ENCODE data around the gene FHIT.
"Not testable (repeated sequence)": the region's sequence is repeated elsewhere in the genome, so short reads cannot be mapped to it uniquely, and the experiment has no call there.

The FHIT gene

DNA sequence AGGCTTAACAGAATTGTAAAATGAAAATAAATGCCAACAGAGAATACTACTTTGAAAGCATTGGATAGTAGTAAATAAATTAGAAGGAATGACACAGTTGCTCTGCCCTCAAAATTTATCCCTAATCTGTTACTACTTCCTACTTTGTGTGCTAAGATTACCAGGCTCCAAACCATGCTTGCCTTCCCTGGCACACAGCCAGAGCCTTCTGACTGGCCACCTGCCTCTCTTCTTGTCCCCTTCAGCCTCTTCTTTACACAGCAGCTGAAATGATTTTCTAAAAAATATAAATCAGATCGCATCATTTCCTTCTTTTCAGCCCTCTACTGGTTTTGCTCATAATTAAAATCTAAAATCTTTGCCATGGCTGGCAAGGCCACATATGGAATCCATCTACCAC is 334.1 kb downstream of the FHIT start:
- Histone ChIP-seq H3K9me3 (ENCODE audit: control insufficient read depth, low read length) (peaks cover 6% of the 10 kb centered on the region), H3K36me3 (ENCODE audit: control insufficient read depth, insufficient read depth, low read length, severe bottlenecking) (no peaks in the 10 kb centered on the region), H3K4me1 (ENCODE audit: control insufficient read depth, insufficient read depth, low read length) (peaks cover 3% of the 10 kb centered on the region), H3K9ac (ENCODE audit: low read length) (no peak overlapping the region), H3K4me3 (ENCODE audit: low read length) (no peak overlapping the region), H3K27me3 (replicated peaks; ENCODE audit: control insufficient read depth, insufficient read depth, low read length) (no peaks in the 10 kb centered on the region)
- no peak for DNase-seq (ENCODE audit: low read depth)

GRCh38 chr3:60916546-60916945 is 334.7 kb downstream of the FHIT start:
- Histone ChIP-seq H3K27me3 (replicated peaks; ENCODE audit: control insufficient read depth, insufficient read depth, low read length) (no peaks in the 10 kb centered on the region), H3K4me1 (ENCODE audit: control insufficient read depth, insufficient read depth, low read length) (peaks cover 3% of the 10 kb centered on the region), H3K9ac (ENCODE audit: low read length) (no peak overlapping the region), H3K4me3 (ENCODE audit: low read length) (no peak overlapping the region), H3K9me3 (ENCODE audit: control insufficient read depth, low read length) (peaks cover 8% of the 10 kb centered on the region), H3K36me3 (ENCODE audit: control insufficient read depth, insufficient read depth, low read length, severe bottlenecking) (no peaks in the 10 kb centered on the region)
- no peak for DNase-seq (ENCODE audit: low read depth)

- Histone ChIP-seq H3K9me3 (ENCODE audit: control insufficient read depth, low read length) (peaks cover 8% of the 10 kb centered on the region), H3K4me3 (ENCODE audit: low read length) (no peak overlapping the region), H3K9ac (ENCODE audit: low read length) (no peak overlapping the region), H3K27me3 (replicated peaks; ENCODE audit: control insufficient read depth, insufficient read depth, low read length) (no peaks in the 10 kb centered on the region), H3K4me1 (ENCODE audit: control insufficient read depth, insufficient read depth, low read length) (peaks cover 3% of the 10 kb centered on the region), H3K36me3 (ENCODE audit: control insufficient read depth, insufficient read depth, low read length, severe bottlenecking) (no peaks in the 10 kb centered on the region)
- DNase-seq (ENCODE audit: low read depth) = no peak
These were observed 337.8 kb downstream of the FHIT start for GRCh38 chr3:60913474-60913873.

GRCh38 chr3:60912876-60913275 is 338.4 kb downstream of the FHIT start:
- peaks cover 8% of the 10 kb centered on the region for H3K9me3 ChIP-seq (ENCODE audit: control insufficient read depth, low read length)
- H3K4me3 ChIP-seq (ENCODE audit: low read length) = no peak overlapping the region
- DNase-seq (ENCODE audit: low read depth) = no peak
- no peak overlapping the region for H3K9ac ChIP-seq (ENCODE audit: low read length)
- H3K36me3 ChIP-seq (ENCODE audit: control insufficient read depth, insufficient read depth, low read length, severe bottlenecking) = no peaks in the 10 kb centered on the region
- H3K27me3 ChIP-seq (replicated peaks; ENCODE audit: control insufficient read depth, insufficient read depth, low read length) = no peaks in the 10 kb centered on the region
- H3K4me1 ChIP-seq (ENCODE audit: control insufficient read depth, insufficient read depth, low read length) = peaks cover 3% of the 10 kb centered on the region

GRCh38 chr3:60912142-60912541 is 339.1 kb downstream of the FHIT start:
- Histone ChIP-seq H3K4me1 (ENCODE audit: control insufficient read depth, insufficient read depth, low read length) (peaks cover 3% of the 10 kb centered on the region), H3K9me3 (ENCODE audit: control insufficient read depth, low read length) (peaks cover 8% of the 10 kb centered on the region)
- DNase-seq (ENCODE audit: low read depth) = no peak

GRCh38 chr3:60909526-60909925 is 341.7 kb downstream of the FHIT start:
- no peaks in the 10 kb centered on the region for H3K36me3 ChIP-seq (ENCODE audit: control insufficient read depth, insufficient read depth, low read length, severe bottlenecking)
- no peaks in the 10 kb centered on the region for H3K4me1 ChIP-seq (ENCODE audit: control insufficient read depth, insufficient read depth, low read length)
- DNase-seq (ENCODE audit: low read depth) = no peak
- no peak overlapping the region for H3K9ac ChIP-seq (ENCODE audit: low read length)
- H3K4me3 ChIP-seq (ENCODE audit: low read length) = no peak overlapping the region
- H3K27me3 ChIP-seq (replicated peaks; ENCODE audit: control insufficient read depth, insufficient read depth, low read length) = no peaks in the 10 kb centered on the region
- peaks cover 8% of the 10 kb centered on the region for H3K9me3 ChIP-seq (ENCODE audit: control insufficient read depth, low read length)

More at GRCh38 chr3:60912142-60912541, 339.1 kb downstream of the FHIT start:
- Histone ChIP-seq H3K27me3 (replicated peaks; ENCODE audit: control insufficient read depth, insufficient read depth, low read length) (no peaks in the 10 kb centered on the region), H3K9ac (ENCODE audit: low read length) (no peak overlapping the region), H3K4me3 (ENCODE audit: low read length) (no peak overlapping the region), H3K36me3 (ENCODE audit: control insufficient read depth, insufficient read depth, low read length, severe bottlenecking) (no peaks in the 10 kb centered on the region)

DNA sequence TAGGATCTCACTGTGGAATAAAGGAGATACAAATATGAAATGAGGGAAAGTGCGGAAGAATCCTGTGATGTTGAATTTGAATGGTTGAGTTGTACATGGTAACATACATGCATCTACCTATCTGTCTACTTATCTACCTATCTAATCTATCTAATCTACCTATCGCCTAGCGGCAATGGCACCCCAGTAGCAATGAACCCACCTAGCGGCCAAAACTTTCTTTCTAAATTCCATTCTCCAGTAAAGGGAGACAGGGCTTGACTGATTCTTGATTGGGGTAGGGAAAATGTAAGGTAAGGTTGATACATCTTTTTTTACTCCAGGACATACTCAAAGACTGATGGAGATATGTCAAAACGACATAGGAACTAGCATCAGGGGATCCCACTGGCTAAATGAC is 345.0 kb downstream of the FHIT start:
- Histone ChIP-seq H3K4me1 (ENCODE audit: control insufficient read depth, insufficient read depth, low read length) (no peaks in the 10 kb centered on the region), H3K9me3 (ENCODE audit: control insufficient read depth, low read length) (no peaks in the 10 kb centered on the region), H3K36me3 (ENCODE audit: control insufficient read depth, insufficient read depth, low read length, severe bottlenecking) (no peaks in the 10 kb centered on the region), H3K9ac (ENCODE audit: low read length) (no peak overlapping the region), H3K4me3 (ENCODE audit: low read length) (no peak overlapping the region), H3K27me3 (replicated peaks; ENCODE audit: control insufficient read depth, insufficient read depth, low read length) (no peaks in the 10 kb centered on the region)
- DNase-seq (ENCODE audit: low read depth) = no peak

DNA sequence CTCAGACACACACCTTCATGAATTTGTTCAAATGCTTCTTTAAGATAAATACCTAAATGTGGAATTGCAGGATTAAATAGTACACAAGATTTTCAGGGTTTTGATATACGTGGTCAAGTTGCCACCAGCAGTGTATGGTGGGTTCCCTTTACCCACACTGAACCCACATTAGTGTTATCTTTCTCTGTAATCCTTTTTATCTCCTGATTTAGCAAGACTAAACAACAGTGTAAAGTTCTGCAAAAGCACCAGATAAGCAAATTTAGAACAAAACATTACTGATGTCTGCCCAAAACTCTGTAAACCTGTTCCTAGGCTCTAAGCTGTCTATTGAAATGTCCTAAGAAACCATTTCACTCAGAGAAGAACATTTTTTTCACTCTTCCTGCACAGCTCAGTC is 352.9 kb downstream of the FHIT start:
- no peaks in the 10 kb centered on the region for H3K36me3 ChIP-seq (ENCODE audit: control insufficient read depth, insufficient read depth, low read length, severe bottlenecking)
- no peaks in the 10 kb centered on the region for H3K4me1 ChIP-seq (ENCODE audit: control insufficient read depth, insufficient read depth, low read length)
- no peaks in the 10 kb centered on the region for H3K27me3 ChIP-seq (replicated peaks; ENCODE audit: control insufficient read depth, insufficient read depth, low read length)
- H3K9ac ChIP-seq (ENCODE audit: low read length) = no peak overlapping the region
- no peak overlapping the region for H3K4me3 ChIP-seq (ENCODE audit: low read length)
- H3K9me3 ChIP-seq (ENCODE audit: control insufficient read depth, low read length) = no peaks in the 10 kb centered on the region
- no peak for DNase-seq (ENCODE audit: low read depth)

DNA sequence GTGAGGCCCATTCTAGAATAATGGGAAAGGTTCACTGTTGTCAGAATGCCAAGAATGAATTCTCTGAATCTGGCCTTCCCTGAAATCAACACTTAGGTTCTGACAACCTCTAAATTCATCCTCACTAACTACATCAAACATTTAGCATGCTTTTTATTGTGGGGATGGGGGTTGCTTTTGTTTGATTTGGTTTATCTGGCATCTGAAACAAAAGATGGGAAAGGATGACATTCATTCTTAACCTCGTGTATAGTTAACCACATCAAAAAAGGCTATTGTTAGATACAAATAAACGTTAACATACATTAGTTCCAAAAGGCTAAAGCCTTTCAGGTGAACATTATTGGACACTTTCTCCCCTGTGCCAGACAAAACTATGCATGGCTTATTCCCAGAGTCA is 357.3 kb downstream of the FHIT start:
- H3K36me3 ChIP-seq (ENCODE audit: control insufficient read depth, insufficient read depth, low read length, severe bottlenecking) = no peaks in the 10 kb centered on the region
- no peak for DNase-seq (ENCODE audit: low read depth)
- no peaks in the 10 kb centered on the region for H3K27me3 ChIP-seq (replicated peaks; ENCODE audit: control insufficient read depth, insufficient read depth, low read length)
- H3K9ac ChIP-seq (ENCODE audit: low read length) = no peak overlapping the region
- no peaks in the 10 kb centered on the region for H3K9me3 ChIP-seq (ENCODE audit: control insufficient read depth, low read length)
- no peaks in the 10 kb centered on the region for H3K4me1 ChIP-seq (ENCODE audit: control insufficient read depth, insufficient read depth, low read length)
- no peak overlapping the region for H3K4me3 ChIP-seq (ENCODE audit: low read length)

DNA sequence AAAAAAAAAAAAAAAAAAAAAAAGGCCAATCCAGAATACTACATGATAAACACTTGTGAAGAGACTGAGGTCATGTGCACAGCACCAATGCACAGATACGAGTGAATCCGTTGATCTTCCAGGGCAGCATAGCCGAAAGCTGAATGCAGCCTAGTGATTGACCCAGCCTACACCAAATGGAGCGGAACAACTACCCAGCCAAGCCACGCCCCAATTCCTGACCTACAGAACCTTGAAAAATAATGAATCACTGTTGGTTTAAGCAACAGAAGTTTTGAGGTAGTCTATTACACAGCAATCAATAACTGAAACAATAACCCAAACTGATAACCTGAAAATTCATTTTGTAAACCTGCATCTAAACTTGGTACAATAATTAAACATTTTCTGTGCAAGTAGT is 361.0 kb downstream of the FHIT start:
- Histone ChIP-seq H3K4me3 (ENCODE audit: low read length) (no peak overlapping the region), H3K9ac (ENCODE audit: low read length) (no peak overlapping the region), H3K27me3 (replicated peaks; ENCODE audit: control insufficient read depth, insufficient read depth, low read length) (no peaks in the 10 kb centered on the region), H3K4me1 (ENCODE audit: control insufficient read depth, insufficient read depth, low read length) (no peaks in the 10 kb centered on the region), H3K36me3 (ENCODE audit: control insufficient read depth, insufficient read depth, low read length, severe bottlenecking) (no peaks in the 10 kb centered on the region), H3K9me3 (ENCODE audit: control insufficient read depth, low read length) (no peaks in the 10 kb centered on the region)
- no peak for DNase-seq (ENCODE audit: low read depth)

DNA sequence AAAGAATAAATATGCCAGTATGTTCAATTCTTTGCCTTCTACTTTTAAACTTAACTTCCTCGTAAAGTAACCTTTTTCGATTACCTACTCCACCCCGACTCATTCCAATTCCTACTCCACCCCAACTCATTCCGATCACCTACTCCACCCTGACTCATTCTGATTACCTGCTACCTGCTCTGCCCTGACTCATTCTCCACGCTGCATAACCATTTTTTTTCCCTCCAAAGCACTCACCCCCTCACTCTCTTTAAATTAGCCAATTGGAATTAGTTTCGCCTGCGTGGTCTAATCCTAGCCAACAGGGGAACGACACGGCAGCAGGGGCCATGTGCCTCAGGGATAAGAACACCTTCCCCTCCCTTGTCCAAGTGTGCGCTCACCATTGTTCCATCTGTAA is 362.3 kb downstream of the FHIT start:
- H3K4me3 ChIP-seq (ENCODE audit: low read length); H3K9me3 ChIP-seq (ENCODE audit: control insufficient read depth, low read length); H3K4me1 ChIP-seq (ENCODE audit: control insufficient read depth, insufficient read depth, low read length); H3K9ac ChIP-seq (ENCODE audit: low read length); DNase-seq (ENCODE audit: low read depth); H3K36me3 ChIP-seq (ENCODE audit: control insufficient read depth, insufficient read depth, low read length, severe bottlenecking); H3K27me3 ChIP-seq (replicated peaks; ENCODE audit: control insufficient read depth, insufficient read depth, low read length): not testable (repeated sequence)

DNA sequence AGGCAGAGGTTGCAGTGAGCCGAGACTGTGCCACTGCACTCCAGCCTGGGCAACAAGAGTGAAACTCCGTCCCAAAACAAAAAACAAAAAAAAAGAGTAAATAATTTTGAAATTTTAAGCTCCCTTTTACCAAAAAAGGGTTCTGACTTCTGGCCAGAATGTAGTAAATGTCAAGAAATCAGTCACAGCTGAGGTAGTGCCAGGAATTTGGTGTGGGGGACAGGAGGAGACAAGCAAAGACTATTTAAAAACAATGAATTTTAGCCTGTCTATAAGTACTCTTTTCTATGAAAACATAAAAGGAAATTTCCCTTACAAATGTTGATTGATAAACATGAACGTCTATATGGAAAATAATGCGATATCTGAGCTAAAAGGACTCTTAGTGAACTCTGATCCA is 363.7 kb downstream of the FHIT start:
- Histone ChIP-seq H3K9me3 (ENCODE audit: control insufficient read depth, low read length) (peaks cover 2% of the 10 kb centered on the region), H3K9ac (ENCODE audit: low read length) (no peak overlapping the region), H3K36me3 (ENCODE audit: control insufficient read depth, insufficient read depth, low read length, severe bottlenecking) (no peaks in the 10 kb centered on the region), H3K27me3 (replicated peaks; ENCODE audit: control insufficient read depth, insufficient read depth, low read length) (no peaks in the 10 kb centered on the region), H3K4me1 (ENCODE audit: control insufficient read depth, insufficient read depth, low read length) (no peaks in the 10 kb centered on the region), H3K4me3 (ENCODE audit: low read length) (no peak overlapping the region)
- DNase-seq (ENCODE audit: low read depth) = no peak
